Left lung (tissue), 10 donors: ENCODE measurements around the gene SMOC1. TPM values are rescaled to one million over a fixed set of nuclear protein-coding genes. Genes with fewer than 3 reads are reported as not detected.

Experiments
- ATAC-seq: fragments of 200-7000 bp; cut with Tn5 transposase; one replicate; pipeline ENCODE4 v1.9.1; 2020; ENCODE audit warnings: moderate library complexity
- DNase-seq, 4 donors: peaks; one replicate each; pipeline ENCODE4 v3.0.0-alpha.2; 2013 to 2020
- H3K27ac ChIP-seq, 2 donors: fragments of 200-600 bp; sonication (generic) in 1 of 2; one replicate each; pipeline versions ENCODE4 v1.5.0 to v1.8.0; 2020 to 2021
- H3K27me3 ChIP-seq, 2 donors: fragments of 200-600 bp; sonication (generic) in 1 of 2; one replicate each; pipeline versions ENCODE4 v1.5.0 to v1.8.0; 2020 to 2021
- H3K36me3 ChIP-seq, 2 donors: fragments of 200-600 bp; sonication (generic) in 1 of 2; one replicate each; pipeline versions ENCODE4 v1.5.0 to v1.8.0; 2020 to 2021
- H3K4me1 ChIP-seq, 2 donors: fragments of 200-600 bp; one replicate each; pipeline ENCODE4 v1.8.0; 2021
- H3K4me3 ChIP-seq, 2 donors: fragments of 200-600 bp; sonication (generic) in 1 of 2; one replicate each; pipeline versions ENCODE4 v1.5.0 to v1.8.0; 2020 to 2021; ENCODE audit warnings: mild to moderate bottlenecking in 1 of 2
- H3K9me3 ChIP-seq, 2 donors: fragments of 200-600 bp; sonication (generic) in 1 of 2; one replicate each; pipeline versions ENCODE4 v1.5.0 to v1.8.0; 2020 to 2021
- CTCF ChIP-seq, 2 donors: fragments of 200-600 bp; sonication (generic) in 1 of 2; IDR thresholded peaks; one replicate each; pipeline versions ENCODE4 v1.5.0 to v1.8.0; 2021; ENCODE audit warnings: antibody characterized with exemption in 2 of 2
- intact Hi-C, 2 donors: fragments of 100-400 bp; cut with DNase I; formaldehyde crosslinking; loops; one replicate each; pipeline versions ENCODE4 v1.11.2 to v1.14.2; 2022
- polyA plus RNA-seq, 6 donors: library from polyadenylated mRNA; unstranded; fragments of 120-200 nt; gene quantifications; one replicate each; pipeline ENCODE4 v1.2.1, GENCODE V29; 2013; ENCODE audit not compliant: insufficient read length in 6 of 6
- total RNA-seq, 2 donors: library from RNA; stranded (reverse); fragmentation: NEBNext Ultra II Directional; extraction: Animal tissue kit (Norgen Biotek cat#: 25700); gene quantifications; one replicate each; pipeline ENCODE4 v1.2.1, GENCODE V29; 2021
- donor health status: DM: no; HTN: yes; CAD: no.
- donor health status: DM: no; HTN: no; CAD: no.

SMOC1 gene
- total and polyA plus RNA-seq, 8 donors, result 0.20 to 2.3 (median 1.4) TPM

GRCh38 chr14:69994002-69994401 is 114.8 kb downstream of the SMOC1 start:
- intact Hi-C loops, result no loop called here
- no peak overlapping the region for H3K27ac ChIP-seq
- H3K4me1 ChIP-seq, result no peaks in the 10 kb centered on the region
- H3K9me3 ChIP-seq, result no peaks in the 10 kb centered on the region
- no peak overlapping the region for H3K4me3 ChIP-seq
- no peak for DNase-seq
- no peaks in the 10 kb centered on the region for H3K36me3 ChIP-seq
- H3K27me3 ChIP-seq, result peaks cover 0 to 13% of the 10 kb centered on the region in 2 donors
- no peak for ATAC-seq
- TF ChIP-seq CTCF (IDR thresholded peaks at IDR 0.05), result no peak

- no peaks in the 10 kb centered on the region for H3K36me3 ChIP-seq
- intact Hi-C loops, result no loop called here
- DNase-seq (no peak), ATAC-seq (no peak)
- TF ChIP-seq CTCF (IDR thresholded peaks at IDR 0.05), result no peak
- no peaks in the 10 kb centered on the region for H3K9me3 ChIP-seq
- no peak overlapping the region for H3K4me3 ChIP-seq
- no peaks in the 10 kb centered on the region for H3K4me1 ChIP-seq
- H3K27ac ChIP-seq, result no peak overlapping the region
- H3K27me3 ChIP-seq, result peaks cover 0 to 13% of the 10 kb centered on the region in 2 donors
Observed at GRCh38 chr14:69996216-69996615, 117.0 kb downstream of the SMOC1 start.

- H3K4me1 ChIP-seq, result no peaks in the 10 kb centered on the region
- H3K9me3 ChIP-seq, result no peaks in the 10 kb centered on the region
- DNase-seq (no peak), ATAC-seq (peak; percentile 27)
- H3K27me3 ChIP-seq, result peaks cover 0 to 19% of the 10 kb centered on the region in 2 donors
- no peaks in the 10 kb centered on the region for H3K36me3 ChIP-seq
- no peak overlapping the region for H3K4me3 ChIP-seq
- TF ChIP-seq CTCF (IDR thresholded peaks at IDR 0.05), result no peak
- H3K27ac ChIP-seq, result no peak overlapping the region
- intact Hi-C loops, result no loop called here
Observed at GRCh38 chr14:69997849-69998248, 118.6 kb downstream of the SMOC1 start.

GRCh38 chr14:69999261-69999674 is 120.1 kb downstream of the SMOC1 start:
- H3K4me3 ChIP-seq, result no peak overlapping the region
- H3K27me3 ChIP-seq, result peaks cover 0 to 21% of the 10 kb centered on the region in 2 donors
- no peak for TF ChIP-seq CTCF (IDR thresholded peaks at IDR 0.05)
- H3K36me3 ChIP-seq, result no peaks in the 10 kb centered on the region
- no peak overlapping the region for H3K27ac ChIP-seq
- H3K9me3 ChIP-seq, result no peaks in the 10 kb centered on the region
- H3K4me1 ChIP-seq, result no peaks in the 10 kb centered on the region
- no peak for ATAC-seq
- intact Hi-C loops, result no loop called here
- DNase-seq, result no peak

GRCh38 chr14:70000601-70001000 is 121.4 kb downstream of the SMOC1 start:
- Histone ChIP-seq H3K9me3 (no peaks in the 10 kb centered on the region), H3K4me1 (no peaks in the 10 kb centered on the region), H3K27ac (no peak overlapping the region), H3K27me3 (peaks cover 0 to 9% of the 10 kb centered on the region in 2 donors), H3K4me3 (no peak overlapping the region), H3K36me3 (no peaks in the 10 kb centered on the region)
- DNase-seq (no peak), ATAC-seq (no peak)
- intact Hi-C loops, result no loop called here
- TF ChIP-seq CTCF (IDR thresholded peaks at IDR 0.05), result no peak
